PFSK-1 (cell line): ENCODE results near the gene OR8D4.

ENCODE experiments used
- POLR2AphosphoS5 ChIP-seq: IDR thresholded peaks from 2 replicates; pipeline ENCODE4 v1.6.1; 2012; ENCODE audit warnings: low read depth, mild to moderate bottlenecking, control low read depth, low read length, moderate library complexity
- REST ChIP-seq, 2 experiments: IDR thresholded peaks; 2 replicates each; pipeline versions ENCODE4 v1.6.1 to v1.8.0; 2011 to 2012; ENCODE audit warnings: low read depth in 2 of 2, low read length in 2 of 2, control low read depth in 1 of 2, inconsistent platforms in 1 of 2, mild to moderate bottlenecking in 1 of 2, moderate library complexity in 1 of 2; ENCODE audit not compliant: insufficient read depth in 1 of 2
- SIN3A ChIP-seq: IDR thresholded peaks from 2 replicates; pipeline ENCODE4 v1.6.1; 2012; ENCODE audit warnings: mild to moderate bottlenecking, low read length, moderate library complexity, borderline replicate concordance; ENCODE audit not compliant: insufficient read depth
- TAF1 ChIP-seq: IDR thresholded peaks from 2 replicates; pipeline ENCODE4 v1.6.1; 2012; ENCODE audit warnings: low read length, control low read depth, borderline replicate concordance; ENCODE audit not compliant: insufficient read depth

- TF ChIP-seq TAF1 (no peak), REST (IDR thresholded peaks at IDR 0.05; ENCODE audit: insufficient read depth in 1 of 2, low read depth in 2 of 2, low read length in 2 of 2) (no peak), POLR2AphosphoS5 (no peak), SIN3A (no peak)
Observed at GRCh38 chr11:123852321-123852720, 49.6 kb upstream of the OR8D4 start.
